SHP77 (cell line): ENCODE results near the gene CACNA1F.

Experiments used
- DNase-seq, 2 experiments: peaks; one replicate each; lab custom pipeline; 2025; lab: John Stamatoyannopoulos, UW

CACNA1F gene

DNA sequence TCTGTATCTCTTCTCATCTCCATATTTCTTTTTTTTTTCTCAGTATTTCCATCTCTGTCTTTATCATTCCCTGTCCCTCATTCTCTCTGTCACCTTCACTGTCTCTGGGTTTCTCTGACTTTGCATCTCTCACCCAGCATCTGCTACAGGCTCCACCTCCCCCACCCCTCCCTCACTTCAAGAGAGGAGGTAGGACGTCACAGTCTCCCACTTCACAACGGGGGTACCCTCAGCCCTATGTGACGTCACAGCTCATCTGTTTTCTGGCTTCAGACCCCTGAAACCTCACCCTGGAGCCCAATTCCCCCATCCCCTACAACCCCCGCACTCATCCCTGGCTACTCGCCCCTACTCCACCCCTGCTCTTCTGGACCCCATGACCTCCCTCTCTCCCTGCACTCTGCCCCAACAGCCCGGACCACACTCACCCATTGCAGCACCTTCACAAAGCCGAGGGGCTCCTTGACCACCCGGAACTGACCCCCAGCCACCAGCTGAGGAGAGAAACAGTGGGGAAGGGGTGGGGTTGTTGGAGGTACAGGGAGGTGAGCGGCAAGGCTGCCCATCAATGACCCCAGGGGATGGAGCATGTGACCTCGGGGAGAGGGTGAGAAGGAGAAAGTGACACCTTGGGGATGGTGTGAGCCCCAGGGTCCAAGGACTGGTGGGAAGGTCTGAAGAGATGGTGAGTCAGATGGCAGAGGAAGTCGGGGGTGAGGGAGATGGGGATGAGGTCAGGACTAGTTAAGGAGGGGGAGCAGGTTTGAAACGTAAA, 34.4 kb downstream of the CACNA1F start:
- DNase-seq: no peak

GRCh38 chrX:49197543-49198087, 35.5 kb downstream of the CACNA1F start:
- DNase-seq: no peak

DNA sequence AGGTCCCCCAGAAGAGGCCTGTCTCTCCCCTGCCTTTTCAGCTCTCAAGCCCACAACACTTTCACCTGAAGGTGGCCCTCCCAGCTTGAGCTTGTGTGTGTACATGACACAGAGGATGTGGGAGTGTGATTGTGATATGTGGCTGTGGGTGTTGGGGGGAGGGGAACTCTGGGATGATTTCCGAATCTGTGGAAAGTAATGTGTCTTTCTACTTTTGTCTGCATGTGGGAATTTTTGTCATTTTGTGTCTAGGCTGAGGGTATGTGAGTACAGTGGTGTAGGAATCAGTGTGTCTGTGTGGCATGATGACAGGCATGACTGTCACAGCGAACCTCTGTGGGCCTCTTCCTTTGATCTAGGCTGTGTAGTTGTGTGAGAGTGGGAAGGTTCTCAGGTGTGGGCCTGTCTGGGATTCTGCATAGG, 39.6 kb downstream of the CACNA1F start:
- DNase-seq: no peak

DNA sequence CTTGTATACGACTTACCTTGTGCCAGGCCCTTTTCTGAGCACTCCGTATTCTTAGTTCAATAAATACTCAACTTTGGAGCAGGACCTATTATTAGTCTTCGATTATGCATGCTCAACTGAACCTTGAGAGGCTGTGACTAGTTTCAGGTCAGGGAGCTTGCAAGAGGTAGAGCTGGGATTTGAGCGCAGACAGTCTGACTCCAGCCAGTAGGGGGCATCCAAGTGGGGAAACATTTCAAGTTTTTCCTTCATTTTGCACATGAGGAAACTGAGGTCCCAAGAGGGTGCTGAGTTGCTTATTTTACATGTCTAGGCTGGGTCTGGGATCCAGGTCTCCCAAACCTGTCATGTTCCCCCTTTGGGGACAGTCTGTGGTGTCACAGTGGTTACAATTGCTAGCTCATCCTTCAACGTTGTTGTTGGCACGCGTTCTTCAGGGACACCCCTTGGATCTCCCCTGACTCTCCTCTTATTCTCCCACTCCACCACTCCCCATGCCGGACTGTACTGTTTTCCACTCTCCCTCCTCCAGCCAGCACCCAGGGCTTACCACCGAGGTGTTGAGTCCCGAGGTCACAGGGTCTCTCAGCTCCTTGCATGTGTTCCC, 40.3 kb downstream of the CACNA1F start:
- peak in 1 of 2 experiments; percentile 15 for DNase-seq

DNA sequence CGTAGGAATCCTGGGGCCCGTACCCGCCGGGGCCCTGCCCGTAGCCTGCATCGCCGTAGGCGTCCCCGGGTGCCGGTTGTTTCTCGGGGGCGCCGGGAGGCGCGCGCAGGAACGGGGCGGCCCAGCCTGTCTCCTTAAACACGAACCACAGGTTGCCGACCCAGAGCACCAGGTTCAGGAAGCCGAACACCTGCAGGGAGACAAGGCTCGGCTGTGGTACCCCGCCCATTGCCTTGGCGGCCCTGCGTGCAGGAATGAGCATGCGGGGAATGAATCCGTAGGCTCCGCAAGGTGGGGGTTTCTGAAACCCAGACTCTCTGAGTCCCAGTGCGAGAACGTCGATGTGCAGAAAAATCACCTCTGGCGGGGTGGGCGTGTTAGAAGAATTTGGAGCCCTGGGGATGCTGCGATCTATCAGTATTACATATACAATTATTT, 41.5 kb downstream of the CACNA1F start:
- DNase-seq: peak in 1 of 2 experiments; percentile 26

DNA sequence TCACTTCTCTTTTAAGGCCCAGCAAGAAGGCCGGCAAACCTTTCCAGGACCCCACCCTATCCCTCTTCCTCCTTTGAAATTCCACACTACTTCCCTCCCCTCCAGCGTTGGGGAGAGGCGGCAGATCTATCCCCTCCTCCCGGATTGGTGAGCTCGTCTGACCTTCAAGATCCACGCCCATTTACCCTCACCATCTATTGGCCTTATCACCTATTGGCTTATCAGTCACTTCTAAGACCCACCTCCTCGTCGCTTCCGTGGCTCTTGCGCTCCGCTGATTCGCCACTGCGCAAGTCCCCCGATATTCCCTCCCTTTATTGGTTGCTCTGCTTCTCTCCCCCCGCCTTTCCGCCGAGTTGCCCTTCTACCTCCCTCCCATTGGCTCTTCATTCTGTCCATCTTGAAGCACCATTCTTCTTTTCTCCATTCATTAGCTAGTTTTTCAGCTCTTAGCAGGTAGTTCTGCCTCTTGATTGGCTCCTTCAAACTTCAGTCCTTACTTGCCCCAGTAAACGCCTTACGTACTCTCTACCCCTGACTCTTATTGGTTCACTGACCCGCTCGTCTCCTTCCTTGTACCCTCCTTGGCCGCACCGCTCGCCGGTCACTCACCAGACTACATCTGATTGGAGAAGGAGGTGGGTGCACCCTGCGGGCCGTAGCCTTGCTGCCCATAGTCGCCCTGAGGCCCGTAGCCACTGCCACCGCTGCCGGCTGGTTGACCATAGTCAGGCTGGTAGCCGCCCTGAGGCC, 42.1 kb downstream of the CACNA1F start:
- peak; percentile 96 to 98 for DNase-seq

- no peak for DNase-seq
Measured at GRCh38 chrX:49189606-49190005, 43.5 kb downstream of the CACNA1F start.

- DNase-seq: no peak
Measured at GRCh38 chrX:49188468-49189076, 44.6 kb downstream of the CACNA1F start.

DNA sequence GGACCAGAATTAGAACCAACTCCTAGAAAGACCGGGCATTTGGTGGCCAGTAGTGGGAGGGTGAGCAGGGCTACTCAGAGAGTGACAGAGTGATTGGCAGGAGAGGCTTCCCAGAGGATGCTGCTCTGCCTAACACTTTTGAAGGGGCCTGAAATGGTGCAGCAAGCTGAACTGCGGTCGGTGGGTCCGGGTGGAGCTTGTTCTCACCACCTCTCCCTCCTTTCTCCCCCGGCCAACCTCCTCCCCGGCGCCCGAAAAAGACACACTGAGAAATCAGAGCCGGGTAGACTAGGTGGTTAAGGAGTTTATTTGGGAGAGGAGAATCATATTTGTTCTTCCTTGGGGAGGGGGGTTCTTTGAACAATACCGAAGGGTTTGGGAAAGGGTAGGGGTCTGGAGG, 45.6 kb downstream of the CACNA1F start:
- no peak for DNase-seq

- DNase-seq: no peak
Measured at GRCh38 chrX:49187028-49187394, 46.1 kb downstream of the CACNA1F start.

DNA sequence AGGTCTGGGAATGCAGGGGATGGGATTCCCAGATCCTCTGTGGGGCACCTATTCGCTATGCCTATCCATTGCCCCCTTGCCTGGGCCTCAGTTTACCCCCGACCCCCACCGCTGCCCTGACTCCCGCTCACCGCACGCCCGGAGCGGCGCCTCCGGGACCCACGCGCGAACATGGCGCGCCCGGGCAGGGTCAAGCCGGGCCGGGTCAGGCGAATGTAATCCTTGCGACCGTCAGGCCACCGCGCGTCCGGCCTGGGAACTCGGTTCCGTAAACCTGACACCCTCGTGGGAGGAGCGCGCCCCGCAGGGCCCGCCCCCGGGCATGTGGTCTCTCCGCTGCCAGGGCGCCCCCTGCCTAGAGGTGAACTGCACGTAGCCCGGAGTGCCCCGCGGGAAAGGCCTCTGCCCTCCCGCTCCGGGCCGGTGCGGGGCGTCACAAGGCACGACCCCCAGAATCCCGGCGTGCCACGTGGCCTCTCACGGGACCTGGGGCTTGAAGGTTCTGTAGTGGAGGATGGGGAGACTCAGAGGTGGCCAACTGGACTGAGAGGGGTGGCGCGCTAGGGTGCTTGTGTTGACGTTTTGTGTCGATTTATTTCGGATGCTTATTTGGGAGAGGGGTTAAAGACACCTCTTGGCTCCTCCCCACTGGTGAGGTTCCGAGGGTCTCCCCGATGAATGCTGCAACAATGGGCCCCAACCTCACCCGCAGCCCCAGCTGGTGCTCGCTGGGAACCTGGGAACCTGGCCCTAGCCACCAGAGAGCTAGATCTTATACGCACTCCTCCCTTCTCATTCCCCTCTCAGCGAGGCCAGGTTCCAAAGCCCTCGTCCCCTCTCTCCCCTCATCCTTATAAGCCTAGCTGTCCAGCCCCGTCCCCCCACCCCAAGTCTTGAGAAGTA, 46.8 kb downstream of the CACNA1F start, which contains the start of gene PRICKLE3:
TSS of gene PRICKLE3 (minus strand) at position 249 of the 903 bp plus-strand sequence. CDS start at position 173, 76 bp downstream.
- peak; percentile 32 to 54 for DNase-seq

DNA sequence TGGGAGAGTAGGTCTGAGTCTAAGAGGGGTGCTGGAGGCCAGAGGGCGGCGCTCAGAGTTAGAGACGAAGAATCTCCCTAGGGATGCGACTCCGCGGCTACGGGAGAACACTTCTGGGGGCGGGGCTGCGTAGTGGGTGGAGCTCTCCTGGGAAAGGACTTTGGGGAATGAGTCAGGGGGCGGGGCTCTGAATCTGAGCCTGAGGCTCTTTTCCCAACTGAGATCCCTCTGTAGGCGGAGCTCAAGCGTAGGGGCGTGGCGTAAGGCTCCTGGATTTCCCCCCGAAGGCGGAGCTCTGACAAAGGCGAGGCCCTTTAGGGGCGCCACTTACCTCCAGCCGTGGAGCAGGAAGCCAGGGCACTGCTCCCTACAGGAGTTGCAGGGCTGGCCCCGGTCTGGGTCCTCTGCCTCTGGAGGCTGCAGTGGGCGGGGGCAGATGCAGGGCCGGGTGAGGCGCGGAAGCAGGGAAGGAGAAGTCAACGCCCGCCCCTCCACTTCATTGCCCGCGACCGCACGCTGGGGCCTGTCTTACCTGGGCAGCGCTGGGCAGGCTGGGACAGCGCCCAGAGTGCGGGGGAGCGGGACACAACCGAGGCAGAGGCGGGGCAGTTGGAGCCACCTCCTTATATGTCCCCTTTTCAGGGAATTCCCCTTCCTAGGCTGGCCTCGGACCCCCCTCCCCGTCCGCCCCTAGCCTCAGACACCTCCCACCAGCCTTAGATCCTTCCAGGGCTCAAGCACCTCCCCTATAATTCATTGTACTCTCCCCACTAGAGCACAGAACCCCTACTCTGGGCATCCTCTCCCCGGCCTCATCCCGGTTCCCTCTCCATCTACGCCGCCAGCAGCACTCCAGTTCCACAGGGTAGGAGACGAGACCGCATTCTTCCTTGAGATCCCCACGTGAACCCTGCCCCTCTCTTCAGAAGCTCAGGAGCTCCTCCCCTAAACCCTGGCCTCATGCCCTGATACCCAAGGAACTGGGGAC, 48.6 kb downstream of the CACNA1F start:
- peak; percentile 69 to 73 for DNase-seq

DNA sequence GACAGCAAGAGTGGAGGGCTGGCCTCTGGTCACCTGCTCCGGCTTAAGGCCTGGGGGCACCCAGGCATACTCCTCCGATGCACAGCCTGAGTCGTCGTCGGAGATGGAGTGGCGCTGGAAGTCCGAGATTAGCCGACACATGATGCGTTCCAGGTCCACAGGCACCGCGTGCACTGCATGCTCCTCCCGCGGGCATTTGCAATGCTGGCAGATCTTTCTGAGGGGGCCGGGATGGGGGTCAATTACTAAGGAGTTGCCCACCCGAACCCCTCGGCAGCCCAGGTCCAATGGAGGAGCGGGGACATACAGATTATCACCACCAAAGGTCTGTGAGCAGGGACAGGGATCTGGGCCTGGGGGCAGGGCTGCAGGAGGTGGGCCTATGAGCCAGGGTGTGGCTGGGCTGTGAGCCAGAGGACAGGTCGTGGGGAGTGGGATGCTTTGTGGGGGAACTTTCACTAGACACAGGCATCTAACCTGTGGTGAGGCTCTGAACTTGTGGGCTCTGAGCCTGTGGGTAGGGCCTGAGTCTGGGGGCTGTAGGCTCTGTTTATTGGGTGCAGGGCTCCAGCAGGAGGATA, 49.3 kb downstream of the CACNA1F start:
- no peak for DNase-seq

DNA sequence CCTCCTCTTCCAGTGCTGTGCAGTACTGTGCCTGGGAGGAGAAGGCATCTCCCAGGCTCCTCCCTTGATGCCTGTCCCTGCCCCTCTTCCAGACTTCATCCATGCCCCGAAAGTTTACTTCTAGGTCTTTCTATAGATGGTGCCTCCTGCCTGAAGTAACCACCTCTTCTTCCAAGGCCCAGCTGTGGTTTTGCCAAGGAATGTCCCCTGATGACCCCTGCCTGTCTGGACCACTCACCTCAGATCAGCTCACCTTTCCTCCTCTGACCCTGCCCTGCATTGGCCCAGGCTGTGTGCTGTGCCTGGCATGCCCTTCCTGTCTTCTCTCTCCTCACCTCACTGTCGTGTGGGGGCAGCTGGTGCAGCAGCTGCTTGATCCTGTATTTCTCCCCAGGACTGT, 53.8 kb downstream of the CACNA1F start:
- DNase-seq: no peak

DNA sequence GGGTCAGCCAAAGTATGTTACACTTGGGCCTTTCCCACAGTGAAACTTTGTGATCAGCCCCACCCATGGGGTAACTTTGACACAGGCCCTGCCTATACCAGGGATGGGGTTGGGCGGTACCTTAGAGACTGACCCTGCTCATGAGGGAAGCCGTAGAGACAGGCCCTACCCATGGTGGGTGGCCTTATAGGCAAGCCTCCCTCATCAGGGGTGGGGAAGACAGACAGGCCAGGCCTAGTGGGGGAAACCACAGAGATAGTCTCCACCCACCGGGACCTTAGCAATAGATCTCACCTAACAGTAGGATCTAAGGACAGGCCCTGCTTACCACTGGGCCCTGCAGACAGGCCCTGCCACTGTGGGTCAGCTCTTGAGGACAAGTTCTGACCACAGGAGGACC, 54.6 kb downstream of the CACNA1F start:
- no peak for DNase-seq

- DNase-seq: no peak
Measured at GRCh38 chrX:49177873-49178480, 55.2 kb downstream of the CACNA1F start.

GRCh38 chrX:49177338-49177833, 55.8 kb downstream of the CACNA1F start:
- no peak for DNase-seq

DNA sequence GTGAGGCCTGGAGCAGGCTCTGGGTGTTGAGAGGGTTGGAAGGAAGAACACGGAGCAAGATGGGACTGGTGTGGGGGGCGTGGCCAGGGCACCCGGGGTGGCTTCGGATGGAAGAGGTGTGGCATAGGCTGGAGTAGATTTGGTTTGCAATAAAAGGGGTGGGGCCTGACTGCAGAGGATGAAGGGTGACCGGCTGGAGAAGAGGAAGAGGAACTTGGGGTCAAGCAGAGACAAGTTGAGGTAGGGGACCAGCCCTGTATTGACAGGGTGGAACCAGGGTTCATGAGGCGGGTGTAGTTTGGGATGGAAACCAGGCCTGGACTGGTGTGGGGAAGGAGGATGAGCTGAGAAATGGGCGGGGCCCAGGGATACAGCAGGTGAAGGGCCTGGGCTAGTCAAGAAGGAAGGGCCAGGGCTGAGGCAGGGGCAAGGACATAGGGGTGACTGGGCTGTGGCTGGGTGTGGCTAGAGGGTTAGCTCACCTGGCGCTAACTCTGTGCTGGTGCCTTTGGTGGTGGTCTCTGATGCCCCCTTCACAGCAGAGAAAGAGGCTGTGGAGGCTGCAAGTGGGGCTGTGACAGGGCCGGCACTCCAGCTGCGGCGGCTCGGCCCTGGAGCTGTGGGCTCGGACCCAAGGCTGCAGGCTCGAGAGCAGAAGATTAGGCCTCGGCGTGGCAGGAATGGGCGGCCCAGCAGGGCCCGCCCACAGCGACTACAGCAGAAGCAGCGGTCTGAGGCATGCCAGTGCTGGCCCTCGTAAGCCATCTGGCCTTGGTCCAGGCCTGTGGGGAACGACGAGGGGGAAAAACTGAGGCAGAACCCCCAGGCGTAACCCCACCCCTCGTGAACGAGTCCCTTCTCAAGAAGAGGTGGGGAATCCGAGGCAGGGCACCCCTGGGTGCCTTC, 56.5 kb downstream of the CACNA1F start:
- peak in 1 of 2 experiments; percentile 16 for DNase-seq
